DOHH2 (cell line): Measurements from ENCODE around the gene LKAAEAR1.

Source experiments
- H3F3A ChIP-seq: fragments of 200-600 bp; sonication (generic), shearing (Covaris generic); 2 replicates; pipeline ENCODE4 v1.6.0; 2016; ENCODE audit warnings: antibody characterized with exemption, mild to moderate bottlenecking; ENCODE audit not compliant: control insufficient read depth, insufficient read depth
- H3K27ac ChIP-seq: fragments of 200-600 bp; sonication (generic); 2 replicates; pipeline ENCODE4 v1.5.1; 2014; ENCODE audit warnings: low read depth, mild to moderate bottlenecking, low read length, moderate library complexity
- H3K27me3 ChIP-seq: fragments of 200-600 bp; sonication (generic); 2 replicates; pipeline ENCODE4 v1.6.1; 2014; ENCODE audit warnings: mild to moderate bottlenecking, low read length, mixed read lengths; ENCODE audit not compliant: control insufficient read depth
- H3K36me3 ChIP-seq: fragments of 200-600 bp; sonication (generic); 2 replicates; pipeline ENCODE4 v1.6.1; 2014; ENCODE audit warnings: mild to moderate bottlenecking, low read length, moderate library complexity, mixed read lengths; ENCODE audit not compliant: control insufficient read depth
- H3K4me1 ChIP-seq: fragments of 200-600 bp; sonication (generic); 2 replicates; pipeline ENCODE4 v1.6.1; 2014; ENCODE audit warnings: mild to moderate bottlenecking, low read length, mixed read lengths; ENCODE audit not compliant: control insufficient read depth
- H3K4me2 ChIP-seq: fragments of 200-600 bp; sonication (generic); 2 replicates; pipeline ENCODE4 v1.6.0; 2014; ENCODE audit warnings: mild to moderate bottlenecking, low read length, moderate library complexity
- H3K4me3 ChIP-seq: fragments of 200-600 bp; sonication (generic); 2 replicates; pipeline ENCODE4 v1.5.1; 2014; ENCODE audit warnings: mild to moderate bottlenecking, low read length, mixed read lengths
- H3K79me2 ChIP-seq: fragments of 200-600 bp; sonication (generic); 2 replicates; pipeline ENCODE4 v1.6.1; 2014; ENCODE audit warnings: mild to moderate bottlenecking, low read length, mixed read lengths; ENCODE audit not compliant: control insufficient read depth
- H3K9me2 ChIP-seq: fragments of 200-600 bp; sonication (generic); replicated peaks from 2 replicates; pipeline ENCODE4 v1.6.1; 2014; ENCODE audit warnings: mild to moderate bottlenecking, low read length, mixed read lengths; ENCODE audit not compliant: control insufficient read depth
- H3K9me3 ChIP-seq: fragments of 200-600 bp; sonication (generic); 2 replicates; pipeline ENCODE4 v1.6.1; 2014; ENCODE audit warnings: antibody characterized with exemption, low read length, mixed read lengths; ENCODE audit not compliant: control insufficient read depth, insufficient read depth
- H4K20me1 ChIP-seq: fragments of 200-600 bp; sonication (generic); 2 replicates; pipeline ENCODE4 v1.6.0; 2014; ENCODE audit warnings: low read depth, mild to moderate bottlenecking, antibody characterized with exemption, low read length, moderate library complexity; ENCODE audit not compliant: control insufficient read depth, insufficient read depth
- EZH2phosphoT487 ChIP-seq: fragments of 200-600 bp; sonication (generic); IDR thresholded peaks from 2 replicates; pipeline ENCODE4 v1.6.1; 2017; ENCODE audit warnings: borderline replicate concordance, mild to moderate bottlenecking, antibody characterized with exemption, low read length, moderate library complexity, mixed read lengths
- TF ChIP-seq, protein P1 (sequence below): fragments of 200-600 bp; sonication (generic); IDR thresholded peaks from one replicate; pipeline ENCODE4 v1.5.1; 2014; ENCODE audit warnings: antibody characterized with exemption, mild to moderate bottlenecking, low read depth, low read length; ENCODE audit not compliant: poor library complexity, severe bottlenecking

LKAAEAR1 gene

DNA sequence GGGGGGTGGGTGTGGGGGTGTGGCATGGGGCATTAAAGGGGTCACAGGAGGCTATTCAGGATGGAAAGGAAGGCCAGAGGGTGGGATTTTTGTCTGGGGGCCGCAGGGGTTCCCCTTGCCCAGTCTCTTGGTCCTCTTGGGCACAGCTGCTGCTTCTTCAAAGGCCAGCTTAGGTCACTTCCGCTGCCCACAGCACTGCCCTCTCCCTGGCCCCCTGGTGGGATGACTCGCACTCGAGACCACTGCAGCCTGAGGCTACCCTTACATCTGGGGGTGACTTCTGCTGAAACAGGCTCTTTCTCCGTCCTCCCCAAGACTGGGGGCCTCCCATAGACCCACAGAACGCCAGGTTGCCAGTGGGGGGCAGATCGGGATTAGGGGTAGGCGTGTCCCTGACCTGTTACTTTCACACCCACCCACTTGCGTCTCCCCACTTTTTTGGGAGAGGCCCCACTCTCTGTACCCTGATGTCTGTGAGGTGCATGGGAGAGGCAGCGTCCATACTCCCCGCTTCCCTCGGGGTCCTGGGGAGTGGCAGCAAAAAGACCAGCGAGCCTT lies 1.3 kb downstream of the LKAAEAR1 start:
- H4K20me1 ChIP-seq = no peaks in the 10 kb centered on the region
- peaks cover 8% of the 10 kb centered on the region for H3K36me3 ChIP-seq
- peaks cover 20% of the 10 kb centered on the region for H3F3A ChIP-seq
- H3K27ac ChIP-seq = no peak overlapping the region
- TF ChIP-seq, protein P1, sequence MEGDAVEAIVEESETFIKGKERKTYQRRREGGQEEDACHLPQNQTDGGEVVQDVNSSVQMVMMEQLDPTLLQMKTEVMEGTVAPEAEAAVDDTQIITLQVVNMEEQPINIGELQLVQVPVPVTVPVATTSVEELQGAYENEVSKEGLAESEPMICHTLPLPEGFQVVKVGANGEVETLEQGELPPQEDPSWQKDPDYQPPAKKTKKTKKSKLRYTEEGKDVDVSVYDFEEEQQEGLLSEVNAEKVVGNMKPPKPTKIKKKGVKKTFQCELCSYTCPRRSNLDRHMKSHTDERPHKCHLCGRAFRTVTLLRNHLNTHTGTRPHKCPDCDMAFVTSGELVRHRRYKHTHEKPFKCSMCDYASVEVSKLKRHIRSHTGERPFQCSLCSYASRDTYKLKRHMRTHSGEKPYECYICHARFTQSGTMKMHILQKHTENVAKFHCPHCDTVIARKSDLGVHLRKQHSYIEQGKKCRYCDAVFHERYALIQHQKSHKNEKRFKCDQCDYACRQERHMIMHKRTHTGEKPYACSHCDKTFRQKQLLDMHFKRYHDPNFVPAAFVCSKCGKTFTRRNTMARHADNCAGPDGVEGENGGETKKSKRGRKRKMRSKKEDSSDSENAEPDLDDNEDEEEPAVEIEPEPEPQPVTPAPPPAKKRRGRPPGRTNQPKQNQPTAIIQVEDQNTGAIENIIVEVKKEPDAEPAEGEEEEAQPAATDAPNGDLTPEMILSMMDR = no peak
- TF ChIP-seq EZH2phosphoT487 = no peak
- H3K27me3 ChIP-seq = peaks cover 26% of the 10 kb centered on the region
- peak overlapping the region; percentile 58 for H3K4me2 ChIP-seq
- H3K79me2 ChIP-seq = peaks cover 9% of the 10 kb centered on the region
- peaks cover 39% of the 10 kb centered on the region for H3K4me1 ChIP-seq
- H3K4me3 ChIP-seq = peak overlapping the region; percentile 48
- no peaks in the 10 kb centered on the region for H3K9me2 ChIP-seq
- peaks cover 6% of the 10 kb centered on the region; the same call in 1 of the 2 replicates for H3K9me3 ChIP-seq

- no peaks in the 10 kb centered on the region for H4K20me1 ChIP-seq
- H3K4me1 ChIP-seq = peaks cover 45% of the 10 kb centered on the region
- no peaks in the 10 kb centered on the region for H3K9me2 ChIP-seq
- peak overlapping the region; percentile 58 for H3K4me2 ChIP-seq
- H3K79me2 ChIP-seq = peaks cover 12% of the 10 kb centered on the region
- peaks cover 23% of the 10 kb centered on the region for H3F3A ChIP-seq
- H3K9me3 ChIP-seq = 0 out of 2 replicates have a peak, but pooled peaks cover 3% of the 10 kb centered on the region
- H3K4me3 ChIP-seq = no peak overlapping the region
- H3K36me3 ChIP-seq = peaks cover 12% of the 10 kb centered on the region
- H3K27me3 ChIP-seq = peaks cover 26% of the 10 kb centered on the region
- no peak overlapping the region for H3K27ac ChIP-seq
- TF ChIP-seq, protein P1 = peak; percentile 31
- no peak for TF ChIP-seq EZH2phosphoT487
These were observed 2.0 kb downstream of the LKAAEAR1 start for GRCh38 chr20:64082126-64082731.

DNA sequence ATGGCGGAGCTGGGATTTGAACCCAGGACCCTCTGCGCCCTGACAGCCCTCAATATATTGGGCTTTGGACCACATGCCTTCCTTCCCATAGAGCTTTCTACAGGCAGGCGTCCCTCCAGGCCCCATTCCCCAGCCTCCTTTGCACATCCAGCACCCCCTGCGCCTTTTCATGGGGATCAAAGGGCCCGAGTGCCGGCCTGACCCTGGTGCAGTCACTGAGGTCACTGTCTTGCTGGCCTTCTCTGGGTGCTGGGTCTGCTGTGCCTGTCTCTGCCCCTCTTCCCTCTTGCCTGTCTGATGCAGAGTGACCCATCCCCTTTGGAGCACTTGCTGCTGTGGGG lies 2.6 kb downstream of the LKAAEAR1 start:
- no peak overlapping the region for H3K4me2 ChIP-seq
- no peak overlapping the region for H3K27ac ChIP-seq
- TF ChIP-seq EZH2phosphoT487 = no peak
- TF ChIP-seq, protein P1 = no peak
- peaks cover 52% of the 10 kb centered on the region for H3K4me1 ChIP-seq
- H3K4me3 ChIP-seq = no peak overlapping the region
- peaks cover 26% of the 10 kb centered on the region for H3K27me3 ChIP-seq
- H3K9me3 ChIP-seq = 0 out of 2 replicates have a peak, but pooled peaks cover under 1% of the 10 kb centered on the region
- peaks cover 23% of the 10 kb centered on the region for H3F3A ChIP-seq
- peaks cover 18% of the 10 kb centered on the region for H3K79me2 ChIP-seq
- no peaks in the 10 kb centered on the region for H3K9me2 ChIP-seq
- H3K36me3 ChIP-seq = peaks cover 16% of the 10 kb centered on the region
- H4K20me1 ChIP-seq = no peaks in the 10 kb centered on the region
